ENCODE data around the gene SAC3D1. TPM values are rescaled to one million over a fixed set of nuclear protein-coding genes. Genes with fewer than 3 reads are reported as not detected.

Gene SAC3D1
- polyA plus RNA-seq, 1 of the 3 experiments (the other 2 are of a cell fraction): 22.5 TPM

DNA sequence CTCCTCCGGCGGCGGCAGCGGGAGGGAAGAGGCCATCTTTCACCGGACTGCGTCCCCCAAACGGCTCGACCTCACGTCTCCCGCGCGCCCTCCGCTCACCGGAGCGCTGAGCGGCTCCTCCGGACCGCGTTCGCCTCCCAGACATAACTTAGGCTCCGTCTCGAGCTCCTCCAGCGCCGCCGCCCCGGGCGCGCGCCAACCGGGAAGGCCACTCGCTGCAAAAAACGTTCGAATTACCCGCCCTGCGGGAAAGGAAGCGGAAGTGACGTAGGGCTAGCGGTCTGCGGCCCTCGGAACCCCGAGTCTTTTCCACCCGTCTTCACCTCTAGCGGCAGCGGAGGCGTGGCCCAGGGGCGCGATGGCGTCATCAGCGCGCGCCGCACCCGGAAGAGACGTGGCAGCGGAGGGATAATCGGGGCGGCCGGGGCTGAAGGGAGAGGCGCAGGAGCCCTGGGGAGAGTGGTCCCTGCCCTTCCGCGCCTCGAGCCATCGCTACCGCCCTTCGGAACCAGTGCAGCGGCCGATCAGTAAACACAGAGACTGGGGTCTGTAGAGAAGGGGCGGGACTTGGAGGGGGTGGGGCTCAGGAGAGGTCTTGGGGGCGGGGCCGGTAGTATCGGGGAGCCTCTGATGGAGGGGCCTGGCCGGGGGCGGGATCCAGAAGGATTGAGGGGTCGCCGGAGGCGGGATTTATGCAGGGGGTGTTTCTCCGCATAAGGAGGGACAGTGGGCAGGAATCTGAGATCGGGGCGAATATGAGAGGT is 43.0 kb downstream of the SAC3D1 start, which contains the start of the genes CDCA5 and ZFPL1 (continued):
- TF ChIP-seq TAF1 (IDR thresholded peaks at IDR 0.05; ENCODE audit: borderline replicate concordance, low read depth, low read length): peak; percentile 74
- peak; percentile 100 for TF ChIP-seq ELF1 (IDR thresholded peaks at IDR 0.05)
- TF ChIP-seq, protein P1, sequence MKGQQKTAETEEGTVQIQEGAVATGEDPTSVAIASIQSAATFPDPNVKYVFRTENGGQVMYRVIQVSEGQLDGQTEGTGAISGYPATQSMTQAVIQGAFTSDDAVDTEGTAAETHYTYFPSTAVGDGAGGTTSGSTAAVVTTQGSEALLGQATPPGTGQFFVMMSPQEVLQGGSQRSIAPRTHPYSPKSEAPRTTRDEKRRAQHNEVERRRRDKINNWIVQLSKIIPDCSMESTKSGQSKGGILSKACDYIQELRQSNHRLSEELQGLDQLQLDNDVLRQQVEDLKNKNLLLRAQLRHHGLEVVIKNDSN (IDR thresholded peaks at IDR 0.05; ENCODE audit: borderline replicate concordance, low read depth): no peak
- TF ChIP-seq, protein P2, sequence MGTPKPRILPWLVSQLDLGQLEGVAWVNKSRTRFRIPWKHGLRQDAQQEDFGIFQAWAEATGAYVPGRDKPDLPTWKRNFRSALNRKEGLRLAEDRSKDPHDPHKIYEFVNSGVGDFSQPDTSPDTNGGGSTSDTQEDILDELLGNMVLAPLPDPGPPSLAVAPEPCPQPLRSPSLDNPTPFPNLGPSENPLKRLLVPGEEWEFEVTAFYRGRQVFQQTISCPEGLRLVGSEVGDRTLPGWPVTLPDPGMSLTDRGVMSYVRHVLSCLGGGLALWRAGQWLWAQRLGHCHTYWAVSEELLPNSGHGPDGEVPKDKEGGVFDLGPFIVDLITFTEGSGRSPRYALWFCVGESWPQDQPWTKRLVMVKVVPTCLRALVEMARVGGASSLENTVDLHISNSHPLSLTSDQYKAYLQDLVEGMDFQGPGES (IDR thresholded peaks at IDR 0.05; ENCODE audit: low read depth, low read length): no peak
- TF ChIP-seq JUND (IDR thresholded peaks at IDR 0.05): no peak
- no peak; the same call in 1 of the 2 replicates for TF ChIP-seq MEF2A (IDR thresholded peaks at IDR 0.05; ENCODE audit: borderline replicate concordance, low read depth)
- TF ChIP-seq, protein P3, sequence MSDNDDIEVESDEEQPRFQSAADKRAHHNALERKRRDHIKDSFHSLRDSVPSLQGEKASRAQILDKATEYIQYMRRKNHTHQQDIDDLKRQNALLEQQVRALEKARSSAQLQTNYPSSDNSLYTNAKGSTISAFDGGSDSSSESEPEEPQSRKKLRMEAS (IDR thresholded peaks at IDR 0.05; ENCODE audit: low read depth): peak; percentile 89
- no peak for TF ChIP-seq RCOR1 (IDR thresholded peaks at IDR 0.05; ENCODE audit: low read length)
- no peak for TF ChIP-seq SMC3 (IDR thresholded peaks at IDR 0.05; ENCODE audit: low read depth, low read length)
- TF ChIP-seq POLR2AphosphoS5 (IDR thresholded peaks at IDR 0.05; ENCODE audit: low read depth, low read length): peak; percentile 71
- TF ChIP-seq FOXM1 (IDR thresholded peaks at IDR 0.05; ENCODE audit: low read depth): 0 out of 2 replicates have a peak, but pooled peaks have one; percentile 16

DNA sequence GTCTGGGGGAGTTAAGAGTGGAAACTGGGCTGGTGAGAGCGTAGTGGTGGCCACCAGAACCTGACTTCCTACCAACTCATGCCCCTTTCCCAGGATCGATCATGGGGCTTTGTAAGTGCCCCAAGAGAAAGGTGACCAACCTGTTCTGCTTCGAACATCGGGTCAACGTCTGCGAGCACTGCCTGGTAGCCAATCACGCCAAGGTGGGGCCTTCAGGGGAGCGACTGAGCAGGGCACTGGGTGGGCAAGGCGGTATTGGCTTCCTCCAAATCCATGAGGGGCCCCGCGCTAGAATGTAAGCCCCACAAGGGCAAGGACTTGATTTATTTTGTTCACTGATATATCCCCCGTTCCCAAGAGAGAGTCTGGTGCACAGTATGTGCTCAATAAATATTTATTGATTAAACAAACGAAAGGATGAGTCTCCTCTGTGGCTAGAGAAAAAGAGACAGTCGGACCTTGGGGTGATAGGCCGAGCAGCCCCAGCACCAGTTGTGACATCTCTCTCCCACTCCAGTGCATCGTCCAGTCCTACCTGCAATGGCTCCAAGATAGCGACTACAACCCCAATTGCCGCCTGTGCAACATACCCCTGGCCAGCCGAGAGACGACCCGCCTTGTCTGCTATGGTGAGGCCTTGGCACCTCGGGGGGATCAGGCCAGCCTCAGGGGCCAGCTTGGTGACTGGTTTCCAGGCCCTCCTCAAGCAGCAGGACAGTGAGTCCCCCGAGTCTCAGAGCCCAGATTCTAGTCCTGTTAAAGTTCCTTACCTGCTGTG is 43.8 kb downstream of the SAC3D1 start:
- no peaks in the 10 kb centered on the region for H4K20me1 ChIP-seq (ENCODE audit: insufficient read depth)
- H3F3A ChIP-seq (replicated peaks; ENCODE audit: insufficient read depth): no peaks in the 10 kb centered on the region
- H3K4me1 ChIP-seq (ENCODE audit: control insufficient read depth in 1 of 2, insufficient read depth in 2 of 2, low read depth in 1 of 2, low read length in 1 of 2): peaks cover 8 to 20% of the 10 kb centered on the region in 2 experiments
- CTCF ChIA-PET: interaction anchor here (0.9 to 1.6 kb wide), 4 partner anchors 27 to 222 kb away, joined by 3 to 6 read pairs (median 4); partner anchors contain the start of genes ARL2 and TM7SF2
- WGBS (ENCODE audit: low lambda C conversion rate): 25% methylated on average over 17 of the region's 23 CpGs
- 0 out of 2 replicates have a peak overlapping the region, but pooled peaks have one; percentile 25 for H2AFZ ChIP-seq (ENCODE audit: low read depth)
- peak overlapping the region; percentile 83 for H3K4me2 ChIP-seq
- H3K9me2 ChIP-seq: no peaks in the 10 kb centered on the region
- peak overlapping the region; percentile 88 to 93; a peak in 3 of 4 replicates for H3K27ac ChIP-seq (ENCODE audit: low read depth in 2 of 2, low read length in 1 of 2)
- H3K79me2 ChIP-seq (ENCODE audit: insufficient read depth): peaks cover 58% of the 10 kb centered on the region
- H3K36me3 ChIP-seq (replicated peaks in 1 of 2; ENCODE audit: control insufficient read depth in 1 of 2, insufficient read depth in 2 of 2, low read length in 1 of 2): peaks cover 14 to 39% of the 10 kb centered on the region in 2 experiments
- POLR2A ChIA-PET: no interaction called here
- TF ChIP-seq TAF1 (IDR thresholded peaks at IDR 0.05; ENCODE audit: borderline replicate concordance, low read depth, low read length): no peak
- TF ChIP-seq NFIC (IDR thresholded peaks at IDR 0.05; ENCODE audit: borderline replicate concordance): no peak
- H3K27me3 ChIP-seq (ENCODE audit: insufficient read depth): no peaks in the 10 kb centered on the region
- no peak for DNase-seq
- H3K9ac ChIP-seq: peak overlapping the region; percentile 89
- peak overlapping the region; percentile 87 to 92 for H3K4me3 ChIP-seq (ENCODE audit: low read depth in 2 of 2, low read length in 1 of 2)
- H3K9me3 ChIP-seq: no peaks in the 10 kb centered on the region

All from SK-N-SH (cell line).